Measurements from ENCODE around the gene TRIM7. TPM values are rescaled to one million over a fixed set of nuclear protein-coding genes. Genes with fewer than 3 reads are reported as not detected.

The TRIM7 gene
- total and polyA plus RNA-seq, 8 donors: 0.45 to 20.4 (median 3.4) TPM; not detected in 1

DNA sequence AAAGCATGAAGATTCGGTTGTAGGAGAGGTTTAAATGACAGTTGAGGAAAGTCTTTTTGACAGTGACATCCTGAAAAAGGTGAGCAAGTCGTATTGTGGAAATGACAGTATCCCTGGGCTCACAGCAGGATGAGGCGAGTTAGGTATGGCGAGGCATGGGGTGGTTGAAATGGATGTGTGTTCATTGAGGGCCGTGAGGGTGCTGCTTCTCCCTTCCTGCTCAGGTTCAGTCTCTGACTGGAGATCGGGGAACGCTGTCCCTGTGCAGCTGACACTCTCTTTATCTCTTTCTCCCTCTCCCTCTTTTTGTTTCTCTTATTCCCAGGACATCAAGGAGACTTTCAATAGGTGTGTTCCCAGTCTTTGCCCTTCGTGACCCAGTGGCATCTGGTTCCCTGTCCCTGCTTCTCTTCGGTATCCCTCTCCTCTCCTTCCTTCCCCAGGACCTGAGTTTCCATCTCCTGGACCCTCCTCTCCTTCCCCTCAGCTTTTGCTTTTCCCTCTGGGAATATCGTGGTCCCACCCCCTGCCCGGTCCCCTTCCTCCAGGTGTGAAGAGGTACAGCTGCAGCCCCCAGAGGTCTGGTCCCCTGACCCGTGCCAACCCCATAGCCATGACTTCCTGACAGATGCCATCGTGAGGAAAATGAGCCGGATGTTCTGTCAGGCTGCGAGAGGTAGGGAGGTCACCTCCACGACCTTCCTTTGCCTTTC is 28.2 kb upstream of the TRIM7 start:
- intact Hi-C loops (cut with DNase I; ENCODE audit: low total_unique reads): no loop called here
- peaks cover 69 to 91% (median 90%) of the 10 kb centered on the region in 4 donors for H3K36me3 ChIP-seq
- H3K4me3 ChIP-seq: no peak overlapping the region
- TF ChIP-seq, protein P1, sequence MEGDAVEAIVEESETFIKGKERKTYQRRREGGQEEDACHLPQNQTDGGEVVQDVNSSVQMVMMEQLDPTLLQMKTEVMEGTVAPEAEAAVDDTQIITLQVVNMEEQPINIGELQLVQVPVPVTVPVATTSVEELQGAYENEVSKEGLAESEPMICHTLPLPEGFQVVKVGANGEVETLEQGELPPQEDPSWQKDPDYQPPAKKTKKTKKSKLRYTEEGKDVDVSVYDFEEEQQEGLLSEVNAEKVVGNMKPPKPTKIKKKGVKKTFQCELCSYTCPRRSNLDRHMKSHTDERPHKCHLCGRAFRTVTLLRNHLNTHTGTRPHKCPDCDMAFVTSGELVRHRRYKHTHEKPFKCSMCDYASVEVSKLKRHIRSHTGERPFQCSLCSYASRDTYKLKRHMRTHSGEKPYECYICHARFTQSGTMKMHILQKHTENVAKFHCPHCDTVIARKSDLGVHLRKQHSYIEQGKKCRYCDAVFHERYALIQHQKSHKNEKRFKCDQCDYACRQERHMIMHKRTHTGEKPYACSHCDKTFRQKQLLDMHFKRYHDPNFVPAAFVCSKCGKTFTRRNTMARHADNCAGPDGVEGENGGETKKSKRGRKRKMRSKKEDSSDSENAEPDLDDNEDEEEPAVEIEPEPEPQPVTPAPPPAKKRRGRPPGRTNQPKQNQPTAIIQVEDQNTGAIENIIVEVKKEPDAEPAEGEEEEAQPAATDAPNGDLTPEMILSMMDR (IDR thresholded peaks at IDR 0.05): no peak
- TF ChIP-seq POLR2A (IDR thresholded peaks at IDR 0.05): no peak
- no peak for TF ChIP-seq POLR2AphosphoS5 (IDR thresholded peaks at IDR 0.05)
- no peak for TF ChIP-seq EP300 (IDR thresholded peaks at IDR 0.05)
- 67 to 76% (median 74%) methylated on average over 16 of the region's 16 CpGs for WGBS, 5 donors
- no peaks in the 10 kb centered on the region for H3K9me3 ChIP-seq
- no peak overlapping the region for H3K27ac ChIP-seq
- H3K4me1 ChIP-seq: peaks cover 0 to 5% (median 0%) of the 10 kb centered on the region in 4 donors
- no peak for DNase-seq
- no peaks in the 10 kb centered on the region for H3K27me3 ChIP-seq

DNA sequence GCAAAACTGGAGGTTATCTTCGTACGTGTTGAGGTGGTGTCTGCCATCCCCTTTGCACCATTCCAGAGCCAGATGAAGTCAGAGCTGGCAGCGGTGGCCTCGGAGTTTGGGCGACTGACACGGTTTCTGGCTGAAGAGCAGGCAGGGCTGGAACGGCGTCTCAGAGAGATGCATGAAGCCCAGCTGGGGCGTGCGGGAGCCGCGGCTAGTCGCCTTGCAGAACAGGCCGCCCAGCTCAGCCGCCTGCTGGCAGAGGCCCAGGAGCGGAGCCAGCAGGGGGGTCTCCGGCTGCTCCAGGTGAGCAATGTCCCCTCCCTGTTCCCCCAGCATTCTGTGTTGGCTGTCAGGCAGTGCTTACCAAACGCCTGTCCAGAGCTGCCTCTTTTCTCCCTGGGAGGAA is 27.6 kb upstream of the TRIM7 start:
- TF ChIP-seq POLR2A (IDR thresholded peaks at IDR 0.05) (no peak), POLR2AphosphoS5 (IDR thresholded peaks at IDR 0.05) (no peak), EP300 (IDR thresholded peaks at IDR 0.05) (no peak)
- TF ChIP-seq, protein P1 (IDR thresholded peaks at IDR 0.05): no peak
- H3K27me3 ChIP-seq: no peaks in the 10 kb centered on the region
- H3K36me3 ChIP-seq: peaks cover 64 to 90% (median 86%) of the 10 kb centered on the region in 4 donors
- 81 to 88% (median 83%) methylated on average over 16 to 18 of the region's 18 CpGs for WGBS, 5 donors
- DNase-seq: no peak
- intact Hi-C loops (cut with DNase I; ENCODE audit: low total_unique reads): no loop called here
- H3K27ac ChIP-seq: no peak overlapping the region
- H3K9me3 ChIP-seq: no peaks in the 10 kb centered on the region
- no peak overlapping the region for H3K4me3 ChIP-seq
- H3K4me1 ChIP-seq: no peaks in the 10 kb centered on the region

DNA sequence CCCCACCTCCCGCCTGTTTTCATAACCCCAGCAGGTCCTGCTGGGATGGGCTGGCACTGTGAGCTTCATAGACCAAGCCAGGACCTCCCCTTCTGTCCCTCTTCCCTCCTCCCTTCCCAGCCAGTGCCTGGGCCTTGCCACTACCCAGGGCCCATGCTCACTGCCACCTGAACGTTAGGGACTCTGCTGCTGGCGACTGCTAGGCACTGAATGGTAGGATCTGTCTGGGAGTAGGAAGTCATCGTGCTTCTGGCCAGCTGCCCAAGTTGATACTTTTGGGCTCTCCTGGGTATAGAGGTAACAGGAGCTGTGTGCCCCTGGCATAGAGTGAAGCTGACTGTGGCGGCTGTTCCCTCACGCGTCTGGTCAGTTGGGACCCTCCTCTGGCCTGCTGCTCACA is 26.4 kb upstream of the TRIM7 start:
- DNase-seq: no peak
- no peaks in the 10 kb centered on the region for H3K9me3 ChIP-seq
- no peaks in the 10 kb centered on the region for H3K27me3 ChIP-seq
- 73 to 85% (median 79%) methylated on average over 7 of the region's 7 CpGs for WGBS, 5 donors
- H3K36me3 ChIP-seq: peaks cover 61 to 90% (median 84%) of the 10 kb centered on the region in 4 donors
- TF ChIP-seq POLR2AphosphoS5 (IDR thresholded peaks at IDR 0.05) (no peak), POLR2A (IDR thresholded peaks at IDR 0.05) (no peak), EP300 (IDR thresholded peaks at IDR 0.05) (no peak)
- TF ChIP-seq, protein P1 (IDR thresholded peaks at IDR 0.05): no peak
- H3K4me1 ChIP-seq: peaks cover 0 to 2% (median 0%) of the 10 kb centered on the region in 4 donors
- no peak overlapping the region for H3K4me3 ChIP-seq
- intact Hi-C loops (cut with DNase I; ENCODE audit: low total_unique reads): no loop called here
- H3K27ac ChIP-seq: no peak overlapping the region

DNA sequence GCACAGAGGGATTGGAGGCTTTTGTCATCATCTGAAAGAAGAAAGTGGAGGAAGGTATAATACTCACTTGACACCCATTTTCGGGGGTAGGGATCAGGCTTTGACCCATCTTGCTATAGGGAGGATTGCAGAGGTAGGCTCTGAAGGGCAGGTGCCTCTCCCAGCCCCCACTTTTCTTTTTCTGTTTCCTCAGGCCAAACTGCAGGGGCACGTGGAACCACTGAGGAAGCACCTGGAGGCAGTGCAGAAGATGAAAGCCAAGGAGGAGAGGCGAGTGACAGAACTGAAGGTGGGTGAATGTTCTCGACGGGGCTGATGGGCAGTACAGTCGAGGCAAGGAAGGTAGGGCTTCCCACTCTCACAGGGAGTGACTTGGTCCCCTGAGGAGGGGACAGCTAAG is 25.6 kb upstream of the TRIM7 start:
- H3K27me3 ChIP-seq: no peaks in the 10 kb centered on the region
- no peak overlapping the region for H3K4me3 ChIP-seq
- TF ChIP-seq, protein P1 (IDR thresholded peaks at IDR 0.05): no peak
- no peak for TF ChIP-seq POLR2AphosphoS5 (IDR thresholded peaks at IDR 0.05)
- no peak for TF ChIP-seq POLR2A (IDR thresholded peaks at IDR 0.05)
- no peak for TF ChIP-seq EP300 (IDR thresholded peaks at IDR 0.05)
- no peak overlapping the region for H3K27ac ChIP-seq
- H3K4me1 ChIP-seq: peaks cover 0 to 10% (median 4%) of the 10 kb centered on the region in 4 donors
- intact Hi-C loops (cut with DNase I; ENCODE audit: low total_unique reads): no loop called here
- DNase-seq: no peak
- H3K9me3 ChIP-seq: no peaks in the 10 kb centered on the region
- peaks cover 52 to 82% (median 76%) of the 10 kb centered on the region in 4 donors for H3K36me3 ChIP-seq
- 84 to 93% (median 88%) methylated on average over 6 of the region's 6 CpGs for WGBS, 5 donors

Measured in stomach (tissue), 9 donors.